ENCODE data around the gene PLEKHH2. TPM values are rescaled to one million over a fixed set of nuclear protein-coding genes. Genes with fewer than 3 reads are reported as not detected.

The PLEKHH2 gene
- total RNA-seq, 6 experiments from 2014 or later, result 0.75 to 2.0 (median 1.3) TPM

- 88% methylated on average over 8 of the region's 8 CpGs for WGBS (ENCODE audit: insufficient coverage, low coverage, low lambda C conversion rate, missing lambda C conversion rate)
- intact Hi-C loops (cut with DNase I), result no loop called here
- no peaks in the 10 kb centered on the region for H3K9me3 ChIP-seq
- no peaks in the 10 kb centered on the region for H3K27me3 ChIP-seq
- no peak for ATAC-seq
- no peak for DNase-seq
- peaks cover 0 to 4% (median 2%) of the 10 kb centered on the region in 4 donors for H3K4me1 ChIP-seq
- no peaks in the 10 kb centered on the region for H3K36me3 ChIP-seq
- TF ChIP-seq CTCF (IDR thresholded peaks at IDR 0.05) (no peak), POLR2A (IDR thresholded peaks at IDR 0.05) (no peak)
- no peak overlapping the region for H3K27ac ChIP-seq
- no peak overlapping the region for H3K4me3 ChIP-seq
Measured at GRCh38 chr2:43778233-43778632, 141.2 kb downstream of the PLEKHH2 start.

GRCh38 chr2:43787895-43788294 lies 150.8 kb downstream of the PLEKHH2 start:
- DNase-seq (no peak), ATAC-seq (no peak)
- Histone ChIP-seq H3K36me3 (no peaks in the 10 kb centered on the region), H3K9me3 (no peaks in the 10 kb centered on the region), H3K4me3 (no peak overlapping the region), H3K27me3 (no peaks in the 10 kb centered on the region), H3K27ac (no peak overlapping the region), H3K4me1 (no peaks in the 10 kb centered on the region)
- intact Hi-C loops (cut with DNase I), result no loop called here
- TF ChIP-seq CTCF (IDR thresholded peaks at IDR 0.05), result no peak
- no peak for TF ChIP-seq POLR2A (IDR thresholded peaks at IDR 0.05)

GRCh38 chr2:43788646-43789045 lies 151.6 kb downstream of the PLEKHH2 start:
- H3K4me1 ChIP-seq, result no peaks in the 10 kb centered on the region
- no peak overlapping the region for H3K4me3 ChIP-seq
- DNase-seq (no peak), ATAC-seq (no peak)
- H3K9me3 ChIP-seq, result no peaks in the 10 kb centered on the region
- WGBS (ENCODE audit: insufficient coverage, low coverage, low lambda C conversion rate, missing lambda C conversion rate), result no CpG with 5 or more reads among the region's 1 CpG
- TF ChIP-seq CTCF (IDR thresholded peaks at IDR 0.05), result no peak
- TF ChIP-seq POLR2A (IDR thresholded peaks at IDR 0.05), result no peak
- H3K27me3 ChIP-seq, result no peaks in the 10 kb centered on the region
- no peaks in the 10 kb centered on the region for H3K36me3 ChIP-seq
- no peak overlapping the region for H3K27ac ChIP-seq
- intact Hi-C loops (cut with DNase I), result no loop called here

- DNase-seq, result no peak
- no peaks in the 10 kb centered on the region for H3K36me3 ChIP-seq
- WGBS (ENCODE audit: insufficient coverage, low coverage, low lambda C conversion rate, missing lambda C conversion rate), result 81% methylated on average over 5 of the region's 5 CpGs
- no peaks in the 10 kb centered on the region for H3K4me1 ChIP-seq
- no peaks in the 10 kb centered on the region for H3K27me3 ChIP-seq
- ATAC-seq, result no peak
- intact Hi-C loops (cut with DNase I), result no loop called here
- H3K27ac ChIP-seq, result no peak overlapping the region
- TF ChIP-seq CTCF (IDR thresholded peaks at IDR 0.05) (no peak), POLR2A (IDR thresholded peaks at IDR 0.05) (no peak)
- H3K4me3 ChIP-seq, result no peak overlapping the region
- H3K9me3 ChIP-seq, result no peaks in the 10 kb centered on the region
Measured at GRCh38 chr2:43790147-43790546, 153.1 kb downstream of the PLEKHH2 start.

All from right lobe of liver (tissue), 6 donors.